B cell (primary cell): ENCODE results near the gene RANBP3. TPM values are rescaled to one million over a fixed set of nuclear protein-coding genes. Genes with fewer than 3 reads are reported as not detected.

Experiments
- ATAC-seq: fragments of 200-7000 bp; cut with Tn5 transposase; one replicate; pipeline ENCODE4 v1.10.0; 2021; ENCODE audit warnings: low read depth, mild to moderate bottlenecking, moderate number of reproducible peaks, moderate library complexity
- CTCF ChIA-PET: fragments of 350-600 bp; sonication (Branson Sonifier 250); formaldehyde crosslinking; loops from one replicate; lab custom pipeline; 2021; ENCODE audit warnings: antibody characterized with exemption, inconsistent platforms; lab: Charles Lee
- POLR2A ChIA-PET: fragments of 350-600 bp; sonication (Branson Sonifier 250); formaldehyde crosslinking; loops from one replicate; lab custom pipeline; 2021; ENCODE audit warnings: antibody characterized with exemption; lab: Charles Lee
- DNase-seq: peaks from one replicate; pipeline ENCODE4 v3.0.0; 2013
- H2AFZ ChIP-seq: 2 replicates; pipeline ENCODE4 v1.6.1; 2012; ENCODE audit warnings: mild to moderate bottlenecking, low read depth, low read length; ENCODE audit not compliant: insufficient read depth, poor library complexity, severe bottlenecking
- H3K27ac ChIP-seq, 2 donors: 1 replicate in 1 of 2; 2 replicates in 1 of 2; pipeline ENCODE4 v1.5.1; 2012 to 2013; ENCODE audit warnings: low read length in 2 of 2, mild to moderate bottlenecking in 2 of 2, moderate library complexity in 1 of 2
- H3K27me3 ChIP-seq, 4 experiments: fragments of 200-600 bp in 1 of 4; sonication (generic) in 1 of 4; replicated peaks in 1 of 4; 1 replicate in 2 of 4; 2 replicates in 2 of 4; pipeline versions ENCODE4 v1.6.1 to v1.7.0; 2013 to 2016; ENCODE audit warnings: low read length in 3 of 4, mild to moderate bottlenecking in 2 of 4, mixed read lengths in 1 of 4, moderate library complexity in 1 of 4; ENCODE audit not compliant: insufficient read depth in 4 of 4, control insufficient read depth in 3 of 4; ENCODE audit errors: control extremely low read depth in 1 of 4
- H3K36me3 ChIP-seq, 2 experiments: replicated peaks in 1 of 2; 1 replicate in 1 of 2; 2 replicates in 1 of 2; pipeline versions ENCODE4 v1.6.1 to v1.7.1; 2013; ENCODE audit warnings: low read length in 1 of 2; ENCODE audit not compliant: insufficient read depth in 2 of 2, control insufficient read depth in 1 of 2; ENCODE audit errors: control extremely low read depth in 1 of 2, extremely low read depth in 1 of 2
- H3K4me1 ChIP-seq, 2 donors: fragments of 200-600 bp in 1 of 2; sonication (generic) in 1 of 2; 1 replicate in 1 of 2; 2 replicates in 1 of 2; pipeline versions ENCODE4 v1.5.1 to v1.6.1; 2013 to 2017; ENCODE audit warnings: low read length in 2 of 2; ENCODE audit not compliant: control insufficient read depth in 2 of 2, insufficient read depth in 2 of 2
- H3K4me2 ChIP-seq: replicated peaks from 2 replicates; pipeline ENCODE3; 2012; ENCODE audit warnings: mild to moderate bottlenecking, low read depth, low read length; ENCODE audit not compliant: poor library complexity, severe bottlenecking
- H3K4me3 ChIP-seq, 5 experiments: fragments of 200-600 bp in 1 of 5; sonication (generic) in 1 of 5; 1 replicate in 3 of 5; 2 replicates in 2 of 5; pipeline versions ENCODE4 v1.5.1 to v1.7.0; 2011 to 2016; ENCODE audit warnings: low read length in 4 of 5, mild to moderate bottlenecking in 4 of 5, low read depth in 2 of 5, control low read depth in 1 of 5, moderate library complexity in 1 of 5; ENCODE audit not compliant: insufficient read depth in 1 of 5; ENCODE audit errors: control extremely low read depth in 1 of 5, extremely low read depth in 1 of 5
- H3K79me2 ChIP-seq: fragments of 200-600 bp; sonication (generic); one replicate; pipeline ENCODE4 v1.6.0; 2016; ENCODE audit warnings: low read length; ENCODE audit not compliant: control insufficient read depth, insufficient read depth
- H3K9ac ChIP-seq: fragments of 200-600 bp; sonication (generic); 2 replicates; pipeline ENCODE4 v1.6.1; 2017; ENCODE audit warnings: mild to moderate bottlenecking, low read length, moderate library complexity
- H3K9me3 ChIP-seq, 3 donors: one replicate each; pipeline versions ENCODE4 v1.6.1 to v1.7.1; 2013; ENCODE audit warnings: low read length in 2 of 3; ENCODE audit not compliant: control insufficient read depth in 2 of 3, insufficient read depth in 1 of 3; ENCODE audit errors: control extremely low read depth in 1 of 3
- H4K20me1 ChIP-seq: 2 replicates; pipeline ENCODE4 v1.6.0; 2012; ENCODE audit warnings: mild to moderate bottlenecking, low read length; ENCODE audit not compliant: insufficient read depth, control insufficient read depth, poor library complexity, severe bottlenecking
- H3K27ac Mint-ChIP-seq: one replicate; pipeline ENCODE4 v1.8.0; 2021; ENCODE audit warnings: mixed read lengths
- H3K27me3 Mint-ChIP-seq: one replicate; pipeline ENCODE4 v1.8.0; 2021; ENCODE audit warnings: mixed read lengths
- H3K4me1 Mint-ChIP-seq: one replicate; pipeline ENCODE4 v1.8.0; 2021; ENCODE audit warnings: mixed read lengths
- H3K4me3 Mint-ChIP-seq: one replicate; pipeline ENCODE4 v1.8.0; 2021; ENCODE audit warnings: mixed read lengths
- H3K9me3 Mint-ChIP-seq: one replicate; pipeline ENCODE4 v1.8.0; 2022; ENCODE audit warnings: mixed read lengths; ENCODE audit not compliant: insufficient read depth
- EZH2 ChIP-seq: IDR thresholded peaks from 2 replicates; pipeline ENCODE4 v1.6.1; 2012; ENCODE audit warnings: borderline replicate concordance, low read depth, mild to moderate bottlenecking, moderate library complexity, low read length; ENCODE audit not compliant: insufficient read depth, poor library complexity, severe bottlenecking
- WGBS: methylation state at CpG from one replicate; pipeline ENCODE4 v1.1.5; 2013; ENCODE audit warnings: missing lambda C conversion rate; ENCODE audit not compliant: insufficient coverage; 5-methylcytosine and 5-hydroxymethylcytosine counted together
- intact Hi-C: fragments of 100-400 bp; cut with micrococcal nuclease; formaldehyde crosslinking; loops from one replicate; pipeline ENCODE4 v1.10.0; 2022
- polyA plus RNA-seq: library from polyadenylated mRNA; depleted of rRNA; stranded (reverse); fragments of >200 nt; gene quantifications from 2 replicates; pipeline ENCODE4 v1.2.3, GENCODE V29; 2012
- total RNA-seq, 2 donors: library from RNA; stranded (reverse); fragments of 120-200 nt in 1 of 2; gene quantifications; 1 replicate in 1 of 2; 2 replicates in 1 of 2; pipeline versions ENCODE4 v1.2.3 to v1.2.4, GENCODE V29; 2013 to 2022
- TF ChIP-seq, protein P1 (sequence below): fragments of 200-600 bp; IDR thresholded peaks from one replicate; pipeline ENCODE4 v1.8.0; 2022; ENCODE audit warnings: antibody characterized with exemption, mild to moderate bottlenecking

RANBP3 gene
- total and polyA plus RNA-seq, 2 donors (not counting 1 experiment from before 2014, with no cell fraction given), result 86.7 to 91.7 TPM

DNA sequence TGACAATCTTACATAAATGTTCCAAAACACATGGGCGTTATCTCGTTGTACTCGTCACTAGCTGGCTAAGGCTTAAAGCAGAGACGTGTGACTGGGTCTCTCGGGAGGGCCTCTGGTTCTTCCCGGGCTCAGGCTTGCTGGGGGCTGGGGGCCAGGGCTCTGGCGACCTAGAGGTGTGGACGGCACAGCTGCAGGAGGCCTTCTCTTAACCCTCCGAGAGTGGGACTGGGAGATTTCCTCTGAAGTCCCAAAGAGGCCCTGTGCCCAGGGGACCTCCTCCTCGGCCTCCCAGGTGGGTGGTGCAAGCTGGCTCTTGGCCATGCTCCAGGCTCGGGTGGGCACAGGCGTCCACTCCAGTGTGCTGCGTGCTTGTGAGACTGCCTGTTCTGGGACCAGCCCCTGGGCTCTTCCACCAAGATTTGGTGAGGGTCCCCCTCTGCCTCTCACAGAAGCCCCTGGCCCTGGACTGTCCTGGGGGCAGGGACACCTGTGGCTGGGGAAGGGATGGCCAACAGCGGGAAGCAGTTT is 61.7 kb downstream of the RANBP3 start:
- DNase-seq, result no peak
- peaks cover 0 to 3% (median 0%) of the 10 kb centered on the region in 3 donors for H3K9me3 ChIP-seq
- TF ChIP-seq, protein P1, sequence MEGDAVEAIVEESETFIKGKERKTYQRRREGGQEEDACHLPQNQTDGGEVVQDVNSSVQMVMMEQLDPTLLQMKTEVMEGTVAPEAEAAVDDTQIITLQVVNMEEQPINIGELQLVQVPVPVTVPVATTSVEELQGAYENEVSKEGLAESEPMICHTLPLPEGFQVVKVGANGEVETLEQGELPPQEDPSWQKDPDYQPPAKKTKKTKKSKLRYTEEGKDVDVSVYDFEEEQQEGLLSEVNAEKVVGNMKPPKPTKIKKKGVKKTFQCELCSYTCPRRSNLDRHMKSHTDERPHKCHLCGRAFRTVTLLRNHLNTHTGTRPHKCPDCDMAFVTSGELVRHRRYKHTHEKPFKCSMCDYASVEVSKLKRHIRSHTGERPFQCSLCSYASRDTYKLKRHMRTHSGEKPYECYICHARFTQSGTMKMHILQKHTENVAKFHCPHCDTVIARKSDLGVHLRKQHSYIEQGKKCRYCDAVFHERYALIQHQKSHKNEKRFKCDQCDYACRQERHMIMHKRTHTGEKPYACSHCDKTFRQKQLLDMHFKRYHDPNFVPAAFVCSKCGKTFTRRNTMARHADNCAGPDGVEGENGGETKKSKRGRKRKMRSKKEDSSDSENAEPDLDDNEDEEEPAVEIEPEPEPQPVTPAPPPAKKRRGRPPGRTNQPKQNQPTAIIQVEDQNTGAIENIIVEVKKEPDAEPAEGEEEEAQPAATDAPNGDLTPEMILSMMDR, result no peak
- TF ChIP-seq EZH2, result no peak
- H3K9me3 Mint-ChIP-seq, result no peaks in the 10 kb centered on the region
- intact Hi-C loops, result no loop called here
- POLR2A ChIA-PET, result no interaction called here
- ATAC-seq, result no peak
- no peak overlapping the region for H3K4me3 Mint-ChIP-seq
- H3K4me2 ChIP-seq, result no peak overlapping the region
- 92% methylated on average over 14 of the region's 14 CpGs for WGBS
- H3K79me2 ChIP-seq, result no peaks in the 10 kb centered on the region
- CTCF ChIA-PET, result no interaction called here
- H3K9ac ChIP-seq, result no peak overlapping the region
- no peak overlapping the region for H2AFZ ChIP-seq
- no peak overlapping the region for H3K27ac Mint-ChIP-seq
- H3K27me3 ChIP-seq, result no peaks in the 10 kb centered on the region
- H3K4me3 ChIP-seq, result no peak overlapping the region
- no peak overlapping the region for H3K27ac ChIP-seq
- H3K27me3 Mint-ChIP-seq, result no peaks in the 10 kb centered on the region
- peaks cover 6% of the 10 kb centered on the region for H4K20me1 ChIP-seq
- no peaks in the 10 kb centered on the region for H3K4me1 ChIP-seq
- H3K4me1 Mint-ChIP-seq, result no peaks in the 10 kb centered on the region
- H3K36me3 ChIP-seq, result peaks cover 0 to 48% of the 10 kb centered on the region in 2 experiments

DNA sequence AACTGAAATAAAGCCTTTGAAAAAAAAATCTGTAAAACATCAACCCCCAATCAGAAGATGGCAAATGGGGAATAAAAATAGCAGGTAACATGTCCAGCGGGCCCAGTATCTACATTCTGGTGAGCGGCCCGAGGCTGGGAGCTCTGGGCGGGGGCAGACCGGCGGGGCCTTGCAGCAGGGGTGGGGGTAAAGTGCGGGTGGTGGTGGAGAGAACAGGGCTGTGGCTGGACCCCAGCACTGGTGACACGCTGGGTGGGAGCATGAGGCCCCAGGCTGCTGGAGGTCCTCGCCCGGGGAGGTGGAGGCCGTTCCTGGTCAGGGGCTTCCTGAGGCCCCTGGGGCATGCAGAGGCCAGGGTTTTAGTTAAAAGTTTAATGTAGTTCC is 62.2 kb downstream of the RANBP3 start:
- peaks cover 0 to 46% of the 10 kb centered on the region in 2 experiments for H3K36me3 ChIP-seq
- H3K27ac Mint-ChIP-seq, result no peak overlapping the region
- no peak for ATAC-seq

More for the DNA sequence above, 62.2 kb downstream of the RANBP3 start:
- H3K27me3 Mint-ChIP-seq, result no peaks in the 10 kb centered on the region
- TF ChIP-seq EZH2, result no peak
- TF ChIP-seq, protein P1, result no peak
- Histone ChIP-seq H3K4me2 (no peak overlapping the region), H3K4me1 (no peaks in the 10 kb centered on the region), H3K9ac (no peak overlapping the region), H3K27ac (no peak overlapping the region), H3K9me3 (peaks cover 0 to 3% (median 0%) of the 10 kb centered on the region in 3 donors), H3K79me2 (no peaks in the 10 kb centered on the region), H2AFZ (no peak overlapping the region), H4K20me1 (peaks cover 6% of the 10 kb centered on the region), H3K27me3 (no peaks in the 10 kb centered on the region), H3K4me3 (no peak overlapping the region)
- WGBS, result 95% methylated on average over 6 of the region's 11 CpGs
- ChIA-PET CTCF (no interaction called here), POLR2A (no interaction called here)
- intact Hi-C loops, result no loop called here
- no peaks in the 10 kb centered on the region for H3K4me1 Mint-ChIP-seq
- H3K4me3 Mint-ChIP-seq, result no peak overlapping the region
- no peak for DNase-seq
- H3K9me3 Mint-ChIP-seq, result no peaks in the 10 kb centered on the region
